GM18520 (cell line): ENCODE data around the gene CA12.
"Not testable (repeated sequence)": the region's sequence is repeated elsewhere in the genome, so short reads cannot be mapped to it uniquely, and the experiment has no call there.

ENCODE experiments used
- ATAC-seq: cut with Tn5 transposase; IDR thresholded peaks from one replicate; pipeline ENCODE4 v1.9.1; 2021; ENCODE audit not compliant: unreplicated experiment

The CA12 gene

GRCh38 chr15:63381301-63382204 lies at the start of gene CA12:
CA12 (minus strand) TSS chr15:63381846; CDS start chr15:63381720, 126 bp downstream.
- no peak for ATAC-seq

GRCh38 chr15:63430766-63431451 lies 49.3 kb upstream of the CA12 start:
- ATAC-seq = no peak

- no peak for ATAC-seq
Observed at GRCh38 chr15:63426552-63426951, 44.9 kb upstream of the CA12 start.

GRCh38 chr15:63425426-63425985 lies 43.9 kb upstream of the CA12 start:
- ATAC-seq = no peak

- no peak for ATAC-seq
Observed at GRCh38 chr15:63422891-63423590, 41.4 kb upstream of the CA12 start.

- ATAC-seq = no peak
Observed at GRCh38 chr15:63421433-63421832, 39.8 kb upstream of the CA12 start.

- ATAC-seq = no peak
Observed at GRCh38 chr15:63420333-63420747, 38.7 kb upstream of the CA12 start.

GRCh38 chr15:63418811-63419210 lies 37.2 kb upstream of the CA12 start:
- no peak for ATAC-seq

- ATAC-seq = no peak
Observed at GRCh38 chr15:63417721-63418120, 36.1 kb upstream of the CA12 start.

- ATAC-seq = not testable (repeated sequence)
Observed at GRCh38 chr15:63417274-63417673, 35.6 kb upstream of the CA12 start.

GRCh38 chr15:63414474-63415120 lies 33.0 kb upstream of the CA12 start:
- ATAC-seq = no peak

- no peak for ATAC-seq
Observed at GRCh38 chr15:63412551-63412950, 30.9 kb upstream of the CA12 start.

- ATAC-seq = no peak
Observed at GRCh38 chr15:63411866-63412265, 30.2 kb upstream of the CA12 start.

- no peak for ATAC-seq
Observed at GRCh38 chr15:63409179-63409578, 27.5 kb upstream of the CA12 start.

GRCh38 chr15:63408524-63408923 lies 26.9 kb upstream of the CA12 start:
- no peak for ATAC-seq

- no peak for ATAC-seq
Observed at GRCh38 chr15:63407612-63408011, 26.0 kb upstream of the CA12 start.

- no peak for ATAC-seq
Observed at GRCh38 chr15:63405683-63406390, 24.2 kb upstream of the CA12 start.

GRCh38 chr15:63405159-63405558 lies 23.5 kb upstream of the CA12 start:
- ATAC-seq = no peak

- no peak for ATAC-seq
Observed at GRCh38 chr15:63403254-63403945, 21.8 kb upstream of the CA12 start.
